GM23338 (cell line): Measurements from ENCODE around the gene LPP. TPM values are rescaled to one million over a fixed set of nuclear protein-coding genes. Genes with fewer than 3 reads are reported as not detected.

Experiments
- ATAC-seq: fragments of 200-7000 bp; cut with Tn5 transposase; 3 replicates; pipeline ENCODE4 v1.9.1; 2020
- DNase-seq: peaks from one replicate; pipeline ENCODE4 v3.0.0-alpha.2; 2015; ENCODE audit warnings: low spot score
- H2AFZ ChIP-seq: fragments of 200-600 bp; sonication (generic); 2 replicates; pipeline ENCODE4 v1.8.0; 2016; ENCODE audit warnings: antibody characterized with exemption, mild to moderate bottlenecking, moderate library complexity
- H3F3A ChIP-seq: fragments of 200-600 bp; sonication (generic); replicated peaks from 2 replicates; pipeline ENCODE4 v1.8.0; 2017; ENCODE audit warnings: antibody characterized with exemption, mixed run types, low read depth
- H3K27ac ChIP-seq: fragments of 200-600 bp; sonication (generic); 2 replicates; pipeline ENCODE4 v1.6.1; 2016; ENCODE audit warnings: low read depth
- H3K27me3 ChIP-seq: fragments of 200-600 bp; sonication (generic); 2 replicates; pipeline ENCODE4 v1.8.0; 2016; ENCODE audit warnings: mild to moderate bottlenecking, mixed run types, moderate library complexity; ENCODE audit not compliant: insufficient read depth
- H3K36me3 ChIP-seq: fragments of 200-600 bp; sonication (generic); 2 replicates; pipeline ENCODE4 v1.8.0; 2016; ENCODE audit warnings: mild to moderate bottlenecking; ENCODE audit not compliant: insufficient read depth
- H3K4me1 ChIP-seq: fragments of 200-600 bp; sonication (generic); 2 replicates; pipeline ENCODE4 v1.8.0; 2016; ENCODE audit warnings: mild to moderate bottlenecking, moderate library complexity; ENCODE audit not compliant: insufficient read depth
- H3K4me2 ChIP-seq: fragments of 200-600 bp; sonication (generic); 2 replicates; pipeline ENCODE4 v1.7.1; 2017; ENCODE audit warnings: mixed run types
- H3K4me3 ChIP-seq: fragments of 200-600 bp; sonication (generic); 2 replicates; pipeline ENCODE4 v1.6.1; 2016; ENCODE audit warnings: mixed run types
- H3K79me2 ChIP-seq: fragments of 200-600 bp; sonication (generic); replicated peaks from 2 replicates; pipeline ENCODE4 v1.8.0; 2017; ENCODE audit warnings: mild to moderate bottlenecking; ENCODE audit not compliant: insufficient read depth
- H3K9me2 ChIP-seq: fragments of 200-600 bp; sonication (generic); 2 replicates; pipeline ENCODE4 v1.8.0; 2017; ENCODE audit not compliant: insufficient read depth
- H4K20me1 ChIP-seq: fragments of 200-600 bp; sonication (generic); replicated peaks from 2 replicates; pipeline ENCODE4 v1.8.0; 2017; ENCODE audit warnings: mild to moderate bottlenecking; ENCODE audit not compliant: insufficient read depth
- H3K27ac Mint-ChIP-seq: 2 replicates; pipeline ENCODE4 v1.8.0; 2020; ENCODE audit warnings: inconsistent platforms, mild to moderate bottlenecking, moderate library complexity, mixed read lengths
- H3K27me3 Mint-ChIP-seq: 3 replicates; pipeline ENCODE4 v1.8.0; 2022; ENCODE audit warnings: low read depth, mild to moderate bottlenecking, moderate library complexity, mixed read lengths, inconsistent platforms; ENCODE audit not compliant: insufficient read depth, poor library complexity
- H3K36me3 Mint-ChIP-seq: 3 replicates; pipeline ENCODE4 v1.8.0; 2021; ENCODE audit warnings: low read depth, mild to moderate bottlenecking, inconsistent platforms, moderate library complexity, mixed read lengths
- H3K4me1 Mint-ChIP-seq: 3 replicates; pipeline ENCODE4 v1.8.0; 2020; ENCODE audit warnings: mild to moderate bottlenecking, inconsistent platforms, mixed read lengths
- H3K4me3 Mint-ChIP-seq: 3 replicates; pipeline ENCODE4 v1.8.0; 2021; ENCODE audit warnings: moderate library complexity, mild to moderate bottlenecking, inconsistent platforms, mixed read lengths
- H3K9me3 Mint-ChIP-seq: 3 replicates; pipeline ENCODE4 v1.8.0; 2020; ENCODE audit warnings: moderate library complexity, mild to moderate bottlenecking, inconsistent platforms, mixed read lengths
- CREB1 ChIP-seq: fragments of 250-450 bp; sonication (Bioruptor Pico); IDR thresholded peaks from 2 replicates; pipeline ENCODE4 v1.5.0; 2020; ENCODE audit warnings: low read depth, mild to moderate bottlenecking, moderate library complexity
- EZH2phosphoT487 ChIP-seq: fragments of 200-600 bp; sonication (generic); IDR thresholded peaks from one replicate; pipeline ENCODE4 v1.8.1; 2018; ENCODE audit warnings: antibody characterized with exemption; ENCODE audit not compliant: unreplicated experiment
- JUNB ChIP-seq: IDR thresholded peaks from one replicate; pipeline ENCODE4 v1.6.1; 2016; ENCODE audit warnings: antibody characterized with exemption; ENCODE audit not compliant: unreplicated experiment
- POLR2AphosphoS5 ChIP-seq: IDR thresholded peaks from 2 replicates; pipeline ENCODE4 v1.6.1; 2016; ENCODE audit warnings: antibody characterized with exemption, low read depth
- REST ChIP-seq: IDR thresholded peaks from one replicate; pipeline ENCODE4 v1.6.1; 2018; ENCODE audit warnings: antibody characterized with exemption; ENCODE audit not compliant: unreplicated experiment
- ZNF331 ChIP-seq: fragments of 250-450 bp; sonication (Bioruptor Pico); IDR thresholded peaks from 2 replicates; pipeline ENCODE4 v1.5.0; 2020; ENCODE audit warnings: low read depth, mild to moderate bottlenecking, moderate library complexity
- polyA plus RNA-seq: library from polyadenylated mRNA; unstranded; fragments of >200 nt; fragmentation: Nextera tagmentation; extraction: Ambion mirVana; gene quantifications from 2 replicates; pipeline ENCODE4 v1.2.1, GENCODE V29; 2016
- total RNA-seq: library from RNA; depleted of rRNA; stranded (reverse); fragments of >200 nt; shearing (Covaris generic); gene quantifications from 2 replicates; pipeline ENCODE4 v1.2.3, GENCODE V29; 2014
- TF ChIP-seq, protein P1 (sequence below): fragments of 250-450 bp; sonication (Bioruptor Pico); IDR thresholded peaks from 2 replicates; pipeline ENCODE4 v1.5.0; 2020; ENCODE audit warnings: mild to moderate bottlenecking, moderate library complexity

Gene LPP
- total and polyA plus RNA-seq, 2 experiments from 2014 or later: 23.0 to 35.2 TPM

DNA sequence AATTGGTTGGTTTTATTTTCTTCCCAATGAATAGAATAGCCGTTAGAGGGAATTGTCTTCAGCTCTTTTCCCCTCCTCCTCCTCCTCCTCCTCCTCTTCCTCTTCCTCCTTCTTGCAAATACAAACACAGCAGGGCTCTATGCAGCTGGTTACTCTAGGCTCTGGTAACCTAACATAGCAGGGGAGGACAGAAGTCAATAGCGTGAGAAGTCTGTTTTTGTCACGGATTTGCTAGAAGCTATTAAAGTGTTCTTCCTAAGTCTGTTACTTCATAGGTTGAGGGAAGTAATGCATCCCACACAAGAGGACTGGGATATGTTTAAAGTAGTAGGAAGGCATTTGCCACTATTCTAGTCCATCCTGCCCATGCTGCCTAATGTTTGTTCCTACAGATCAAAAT is 643.1 kb downstream of the LPP start (continued):
- TF ChIP-seq EZH2phosphoT487: no peak
- no peak for TF ChIP-seq CREB1 (CRISPR knock-in tag)
- no peak for TF ChIP-seq REST

DNA sequence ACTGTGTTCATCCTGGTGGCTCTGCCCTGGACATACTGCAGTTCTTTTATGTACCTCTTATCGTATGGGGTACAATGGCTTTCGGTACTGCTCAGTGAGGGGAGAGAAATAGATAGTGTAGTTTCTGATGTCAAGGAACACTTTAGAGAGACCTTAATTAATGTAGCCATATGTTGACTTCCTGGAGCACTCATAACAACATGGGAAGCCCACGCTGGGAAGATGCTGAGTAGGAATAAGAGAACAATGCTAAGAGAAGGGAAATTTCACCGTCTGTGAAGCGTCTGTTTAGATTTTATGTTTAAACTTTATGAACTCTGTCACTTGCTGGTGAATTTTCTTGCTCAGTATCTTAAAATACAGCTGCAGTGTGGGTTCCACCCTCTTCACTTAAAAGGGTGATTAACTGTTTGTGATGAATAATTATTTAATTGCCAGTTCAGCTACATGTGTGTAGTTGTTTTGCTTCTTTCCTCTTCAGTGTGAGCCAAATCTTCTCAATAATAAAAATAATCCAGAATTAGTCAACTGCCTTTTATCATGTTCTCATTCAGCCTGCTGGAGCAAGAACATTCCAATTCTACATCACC is 644.7 kb downstream of the LPP start:
- Histone ChIP-seq H2AFZ (no peak overlapping the region), H3K4me3 (no peak overlapping the region), H4K20me1 (no peaks in the 10 kb centered on the region), H3K27me3 (no peaks in the 10 kb centered on the region), H3K79me2 (no peaks in the 10 kb centered on the region), H3F3A (no peaks in the 10 kb centered on the region), H3K9me2 (no peaks in the 10 kb centered on the region), H3K27ac (no peak overlapping the region), H3K4me1 (peaks cover 6% of the 10 kb centered on the region; the same call in 1 of the 2 replicates), H3K4me2 (no peak overlapping the region), H3K36me3 (no peaks in the 10 kb centered on the region)
- Mint-ChIP-seq H3K27me3 (no peaks in the 10 kb centered on the region), H3K4me1 (peaks cover 16% of the 10 kb centered on the region), H3K4me3 (no peak overlapping the region), H3K27ac (no peak overlapping the region; the same call in 1 of the 2 replicates), H3K9me3 (no peaks in the 10 kb centered on the region), H3K36me3 (no peaks in the 10 kb centered on the region)
- TF ChIP-seq ZNF331 (CRISPR knock-in tag): no peak
- TF ChIP-seq, protein P1, sequence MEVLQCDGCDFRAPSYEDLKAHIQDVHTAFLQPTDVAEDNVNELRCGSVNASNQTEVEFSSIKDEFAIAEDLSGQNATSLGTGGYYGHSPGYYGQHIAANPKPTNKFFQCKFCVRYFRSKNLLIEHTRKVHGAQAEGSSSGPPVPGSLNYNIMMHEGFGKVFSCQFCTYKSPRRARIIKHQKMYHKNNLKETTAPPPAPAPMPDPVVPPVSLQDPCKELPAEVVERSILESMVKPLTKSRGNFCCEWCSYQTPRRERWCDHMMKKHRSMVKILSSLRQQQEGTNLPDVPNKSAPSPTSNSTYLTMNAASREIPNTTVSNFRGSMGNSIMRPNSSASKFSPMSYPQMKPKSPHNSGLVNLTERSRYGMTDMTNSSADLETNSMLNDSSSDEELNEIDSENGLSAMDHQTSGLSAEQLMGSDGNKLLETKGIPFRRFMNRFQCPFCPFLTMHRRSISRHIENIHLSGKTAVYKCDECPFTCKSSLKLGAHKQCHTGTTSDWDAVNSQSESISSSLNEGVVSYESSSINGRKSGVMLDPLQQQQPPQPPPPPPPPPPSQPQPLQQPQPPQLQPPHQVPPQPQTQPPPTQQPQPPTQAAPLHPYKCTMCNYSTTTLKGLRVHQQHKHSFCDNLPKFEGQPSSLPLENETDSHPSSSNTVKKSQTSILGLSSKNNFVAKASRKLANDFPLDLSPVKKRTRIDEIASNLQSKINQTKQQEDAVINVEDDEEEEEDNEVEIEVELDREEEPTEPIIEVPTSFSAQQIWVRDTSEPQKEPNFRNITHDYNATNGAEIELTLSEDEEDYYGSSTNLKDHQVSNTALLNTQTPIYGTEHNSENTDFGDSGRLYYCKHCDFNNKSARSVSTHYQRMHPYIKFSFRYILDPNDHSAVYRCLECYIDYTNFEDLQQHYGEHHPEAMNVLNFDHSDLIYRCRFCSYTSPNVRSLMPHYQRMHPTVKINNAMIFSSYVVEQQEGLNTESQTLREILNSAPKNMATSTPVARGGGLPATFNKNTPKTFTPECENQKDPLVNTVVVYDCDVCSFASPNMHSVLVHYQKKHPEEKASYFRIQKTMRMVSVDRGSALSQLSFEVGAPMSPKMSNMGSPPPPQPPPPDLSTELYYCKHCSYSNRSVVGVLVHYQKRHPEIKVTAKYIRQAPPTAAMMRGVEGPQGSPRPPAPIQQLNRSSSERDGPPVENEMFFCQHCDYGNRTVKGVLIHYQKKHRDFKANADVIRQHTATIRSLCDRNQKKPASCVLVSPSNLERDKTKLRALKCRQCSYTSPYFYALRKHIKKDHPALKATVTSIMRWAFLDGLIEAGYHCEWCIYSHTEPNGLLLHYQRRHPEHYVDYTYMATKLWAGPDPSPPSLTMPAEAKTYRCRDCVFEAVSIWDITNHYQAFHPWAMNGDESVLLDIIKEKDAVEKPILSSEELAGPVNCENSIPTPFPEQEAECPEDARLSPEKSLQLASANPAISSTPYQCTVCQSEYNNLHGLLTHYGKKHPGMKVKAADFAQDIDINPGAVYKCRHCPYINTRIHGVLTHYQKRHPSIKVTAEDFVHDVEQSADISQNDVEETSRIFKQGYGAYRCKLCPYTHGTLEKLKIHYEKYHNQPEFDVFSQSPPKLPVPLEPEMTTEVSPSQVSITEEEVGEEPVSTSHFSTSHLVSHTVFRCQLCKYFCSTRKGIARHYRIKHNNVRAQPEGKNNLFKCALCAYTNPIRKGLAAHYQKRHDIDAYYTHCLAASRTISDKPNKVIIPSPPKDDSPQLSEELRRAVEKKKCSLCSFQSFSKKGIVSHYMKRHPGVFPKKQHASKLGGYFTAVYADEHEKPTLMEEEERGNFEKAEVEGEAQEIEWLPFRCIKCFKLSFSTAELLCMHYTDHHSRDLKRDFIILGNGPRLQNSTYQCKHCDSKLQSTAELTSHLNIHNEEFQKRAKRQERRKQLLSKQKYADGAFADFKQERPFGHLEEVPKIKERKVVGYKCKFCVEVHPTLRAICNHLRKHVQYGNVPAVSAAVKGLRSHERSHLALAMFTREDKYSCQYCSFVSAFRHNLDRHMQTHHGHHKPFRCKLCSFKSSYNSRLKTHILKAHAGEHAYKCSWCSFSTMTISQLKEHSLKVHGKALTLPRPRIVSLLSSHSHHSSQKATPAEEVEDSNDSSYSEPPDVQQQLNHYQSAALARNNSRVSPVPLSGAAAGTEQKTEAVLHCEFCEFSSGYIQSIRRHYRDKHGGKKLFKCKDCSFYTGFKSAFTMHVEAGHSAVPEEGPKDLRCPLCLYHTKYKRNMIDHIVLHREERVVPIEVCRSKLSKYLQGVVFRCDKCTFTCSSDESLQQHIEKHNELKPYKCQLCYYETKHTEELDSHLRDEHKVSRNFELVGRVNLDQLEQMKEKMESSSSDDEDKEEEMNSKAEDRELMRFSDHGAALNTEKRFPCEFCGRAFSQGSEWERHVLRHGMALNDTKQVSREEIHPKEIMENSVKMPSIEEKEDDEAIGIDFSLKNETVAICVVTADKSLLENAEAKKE: no peak
- TF ChIP-seq POLR2AphosphoS5: no peak
- TF ChIP-seq JUNB: no peak
- DNase-seq (no peak), ATAC-seq (no peak)
